Spleen (tissue), 7 donors: ENCODE data around the gene CHMP3.
"Not testable (repeated sequence)": the region's sequence is repeated elsewhere in the genome, so short reads cannot be mapped to it uniquely, and the experiment has no call there.

Experiments
- POLR2A ChIP-seq, 3 donors: fragments of 450-650 bp; IDR thresholded peaks; one replicate each; pipeline ENCODE4 v1.5.1; 2017; ENCODE audit warnings: antibody characterized with exemption in 3 of 3, mild to moderate bottlenecking in 1 of 3
- POLR2AphosphoS5 ChIP-seq, 3 donors: sonication (generic); formaldehyde crosslinking; IDR thresholded peaks; one replicate each; pipeline ENCODE4 v1.5.1; 2017; ENCODE audit warnings: antibody characterized with exemption in 3 of 3
- TF ChIP-seq, protein P1 (sequence below), 11 experiments: fragments of 200-600 bp in 7 of 11; fragments of 450-650 bp in 4 of 11; sonication (generic) in 4 of 11; IDR thresholded peaks in 8 of 11; conservative IDR thresholded peaks in 3 of 11; 1 replicate in 7 of 11; 2 replicates in 4 of 11; pipeline versions ENCODE4 v1.4.0 to v1.8.0; 2016 to 2021; ENCODE audit warnings: antibody characterized with exemption in 11 of 11, inconsistent platforms in 4 of 11, mild to moderate bottlenecking in 1 of 11
- donor health status: DM: no; HTN: no; CAD: no; lungs with moderate emphysema.
- donor health status: DM: no; HTN: no; CAD: no.
- donor health status: DM: no; HTN: no; CAD: no.

DNA sequence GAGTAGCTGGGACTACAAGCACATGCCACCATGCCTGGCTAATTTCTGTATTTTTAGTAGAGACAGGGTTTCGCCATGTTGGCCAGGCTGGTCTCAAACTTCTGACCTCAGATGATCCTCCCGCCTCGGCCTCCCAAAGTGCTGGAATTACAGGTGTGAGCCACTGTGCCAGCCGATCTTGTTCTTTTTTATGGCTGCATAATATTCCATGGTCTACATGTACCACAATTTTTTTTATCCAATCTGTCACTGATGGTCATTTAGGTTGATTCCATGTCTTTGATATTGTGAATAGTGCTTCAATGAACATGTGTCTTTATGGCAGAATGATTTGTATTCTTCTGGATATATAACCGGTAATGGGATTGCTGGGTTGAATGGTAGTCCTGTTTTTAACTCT, 26.5 kb upstream of the CHMP3 start:
- TF ChIP-seq, protein P1, sequence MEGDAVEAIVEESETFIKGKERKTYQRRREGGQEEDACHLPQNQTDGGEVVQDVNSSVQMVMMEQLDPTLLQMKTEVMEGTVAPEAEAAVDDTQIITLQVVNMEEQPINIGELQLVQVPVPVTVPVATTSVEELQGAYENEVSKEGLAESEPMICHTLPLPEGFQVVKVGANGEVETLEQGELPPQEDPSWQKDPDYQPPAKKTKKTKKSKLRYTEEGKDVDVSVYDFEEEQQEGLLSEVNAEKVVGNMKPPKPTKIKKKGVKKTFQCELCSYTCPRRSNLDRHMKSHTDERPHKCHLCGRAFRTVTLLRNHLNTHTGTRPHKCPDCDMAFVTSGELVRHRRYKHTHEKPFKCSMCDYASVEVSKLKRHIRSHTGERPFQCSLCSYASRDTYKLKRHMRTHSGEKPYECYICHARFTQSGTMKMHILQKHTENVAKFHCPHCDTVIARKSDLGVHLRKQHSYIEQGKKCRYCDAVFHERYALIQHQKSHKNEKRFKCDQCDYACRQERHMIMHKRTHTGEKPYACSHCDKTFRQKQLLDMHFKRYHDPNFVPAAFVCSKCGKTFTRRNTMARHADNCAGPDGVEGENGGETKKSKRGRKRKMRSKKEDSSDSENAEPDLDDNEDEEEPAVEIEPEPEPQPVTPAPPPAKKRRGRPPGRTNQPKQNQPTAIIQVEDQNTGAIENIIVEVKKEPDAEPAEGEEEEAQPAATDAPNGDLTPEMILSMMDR (IDR thresholded peaks at IDR 0.05 in 8 of 11, conservative IDR thresholded peaks at IDR 0.05 in 3 of 11): not testable (repeated sequence)
- not testable (repeated sequence) for TF ChIP-seq POLR2A, POLR2AphosphoS5 (IDR thresholded peaks at IDR 0.05)
